Measurements from ENCODE around the gene CRAMP1. TPM values are rescaled to one million over a fixed set of nuclear protein-coding genes. Genes with fewer than 3 reads are reported as not detected.

CRAMP1 gene
- total RNA-seq, 4 donors from 2014 or later = 9.0 to 15.1 (median 11.3) TPM

DNA sequence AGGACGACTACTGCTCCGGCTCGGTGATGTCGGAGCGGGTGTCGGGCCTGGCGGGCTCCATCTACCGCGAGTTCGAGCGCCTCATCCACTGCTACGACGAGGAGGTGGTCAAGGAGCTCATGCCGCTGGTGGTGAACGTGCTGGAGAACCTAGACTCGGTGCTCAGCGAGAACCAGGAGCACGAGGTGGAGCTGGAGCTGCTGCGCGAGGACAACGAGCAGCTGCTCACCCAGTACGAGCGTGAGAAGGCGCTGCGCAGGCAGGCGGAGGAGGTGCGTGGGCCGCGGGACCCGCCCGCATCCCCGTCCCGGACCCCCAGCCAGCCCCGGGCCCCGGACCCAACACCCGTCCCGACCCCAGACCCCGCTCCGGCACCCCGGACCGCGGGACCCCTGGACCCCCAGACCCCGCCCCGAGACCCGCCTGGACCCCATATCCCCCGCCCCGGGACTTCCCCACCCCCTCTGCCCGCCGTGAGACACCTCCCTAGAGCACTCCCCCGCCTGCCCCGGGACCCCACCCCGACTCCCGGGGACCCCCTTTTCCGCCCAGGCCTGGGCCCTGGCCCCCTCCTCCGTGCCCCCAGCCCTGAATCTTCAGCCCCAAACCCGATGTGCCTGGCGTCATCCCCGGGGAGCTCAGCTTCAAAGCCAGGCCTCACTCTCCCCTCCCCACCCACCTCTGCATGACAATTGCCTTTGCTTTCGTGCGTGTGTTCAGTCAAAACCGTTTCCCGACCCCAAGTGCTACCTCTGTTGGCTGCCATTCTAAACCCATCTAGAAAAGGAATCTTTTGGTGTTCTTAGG, 94.4 kb downstream of the CRAMP1 start:
- Histone ChIP-seq H3K36me3 (peaks cover 0 to 10% of the 10 kb centered on the region in 2 donors), H3K9me3 (no peaks in the 10 kb centered on the region), H3K27me3 (no peaks in the 10 kb centered on the region), H3K4me3 (peak overlapping the region; percentile 77 to 94), H3K27ac (peak overlapping the region; percentile 30 to 99 (median 93)), H3K4me1 (peaks cover 3 to 56% (median 22%) of the 10 kb centered on the region in 3 donors)
- WGBS, 2 donors (ENCODE audit: low coverage in 1 of 2) = 0% methylated on average over 3 to 4 of the region's 62 CpGs
- ATAC-seq = peak; percentile 31
- TF ChIP-seq CTCF (IDR thresholded peaks at IDR 0.05) (no peak), POLR2AphosphoS5 (IDR thresholded peaks at IDR 0.05) (no peak), POLR2A (IDR thresholded peaks at IDR 0.05) (no peak), EP300 (IDR thresholded peaks at IDR 0.05) (no peak)

GRCh38 chr16:1707193-1707790, 95.1 kb downstream of the CRAMP1 start:
- peaks cover 0 to 3% of the 10 kb centered on the region in 2 donors for H3K36me3 ChIP-seq
- 16 to 23% methylated on average over 10 of the region's 16 CpGs for WGBS, 2 donors (ENCODE audit: low coverage in 1 of 2)
- no peaks in the 10 kb centered on the region for H3K9me3 ChIP-seq
- TF ChIP-seq POLR2AphosphoS5 (IDR thresholded peaks at IDR 0.05) = no peak
- TF ChIP-seq CTCF (IDR thresholded peaks at IDR 0.05) = no peak
- no peak for TF ChIP-seq POLR2A (IDR thresholded peaks at IDR 0.05)
- TF ChIP-seq EP300 (IDR thresholded peaks at IDR 0.05) = no peak
- peak overlapping the region; percentile 77 to 94 for H3K4me3 ChIP-seq
- peaks cover 3 to 58% (median 22%) of the 10 kb centered on the region in 3 donors for H3K4me1 ChIP-seq
- H3K27ac ChIP-seq = peak overlapping the region; percentile 30 to 99 (median 93)
- no peaks in the 10 kb centered on the region for H3K27me3 ChIP-seq
- no peak for ATAC-seq

GRCh38 chr16:1708083-1708767, 96.1 kb downstream of the CRAMP1 start:
- no peak for ATAC-seq
- H3K27ac ChIP-seq = peak overlapping the region in 3 of 4 donors; percentile 90 to 99 (median 96)
- H3K9me3 ChIP-seq = no peaks in the 10 kb centered on the region
- TF ChIP-seq POLR2A (IDR thresholded peaks at IDR 0.05) = no peak
- no peak for TF ChIP-seq CTCF (IDR thresholded peaks at IDR 0.05)
- no peak for TF ChIP-seq EP300 (IDR thresholded peaks at IDR 0.05)
- no peak for TF ChIP-seq POLR2AphosphoS5 (IDR thresholded peaks at IDR 0.05)
- H3K36me3 ChIP-seq = no peaks in the 10 kb centered on the region
- WGBS, 2 donors (ENCODE audit: low coverage in 1 of 2) = 40 to 100% methylated on average over 1 of the region's 18 CpGs
- no peaks in the 10 kb centered on the region for H3K27me3 ChIP-seq
- peaks cover 3 to 67% (median 25%) of the 10 kb centered on the region in 3 donors for H3K4me1 ChIP-seq
- H3K4me3 ChIP-seq = peak overlapping the region in 1 of 2 donors; percentile 94

GRCh38 chr16:1708768-1709180, 96.6 kb downstream of the CRAMP1 start:
- TF ChIP-seq EP300 (IDR thresholded peaks at IDR 0.05) = no peak
- TF ChIP-seq POLR2AphosphoS5 (IDR thresholded peaks at IDR 0.05) = no peak
- TF ChIP-seq CTCF (IDR thresholded peaks at IDR 0.05) = no peak
- TF ChIP-seq POLR2A (IDR thresholded peaks at IDR 0.05) = no peak
- ATAC-seq = no peak
- H3K4me3 ChIP-seq = no peak overlapping the region
- H3K4me1 ChIP-seq = peaks cover 3 to 73% (median 25%) of the 10 kb centered on the region in 3 donors
- 50 to 76% methylated on average over 2 to 5 of the region's 13 CpGs for WGBS, 2 donors (ENCODE audit: low coverage in 1 of 2)
- H3K36me3 ChIP-seq = peaks cover 0 to 2% of the 10 kb centered on the region in 2 donors
- no peaks in the 10 kb centered on the region for H3K9me3 ChIP-seq
- peak overlapping the region in 1 of 4 donors; percentile 90 for H3K27ac ChIP-seq
- H3K27me3 ChIP-seq = no peaks in the 10 kb centered on the region

Measured in gastroesophageal sphincter (tissue), 4 donors.